GM12892 (cell line): Measurements from ENCODE around the gene OPN1MW.

Experiments
- POLR2A ChIP-seq: IDR thresholded peaks from 2 replicates; pipeline ENCODE4 v1.6.1; 2011; ENCODE audit warnings: low read depth, low read length, control low read depth
- POLR2AphosphoS5 ChIP-seq: IDR thresholded peaks from 2 replicates; pipeline ENCODE4 v1.6.1; 2011; ENCODE audit warnings: low read depth, low read length, control low read depth
- TAF1 ChIP-seq: IDR thresholded peaks from 2 replicates; pipeline ENCODE4 v1.6.1; 2011; ENCODE audit warnings: low read depth, mild to moderate bottlenecking, control low read depth, low read length, borderline replicate concordance

DNA sequence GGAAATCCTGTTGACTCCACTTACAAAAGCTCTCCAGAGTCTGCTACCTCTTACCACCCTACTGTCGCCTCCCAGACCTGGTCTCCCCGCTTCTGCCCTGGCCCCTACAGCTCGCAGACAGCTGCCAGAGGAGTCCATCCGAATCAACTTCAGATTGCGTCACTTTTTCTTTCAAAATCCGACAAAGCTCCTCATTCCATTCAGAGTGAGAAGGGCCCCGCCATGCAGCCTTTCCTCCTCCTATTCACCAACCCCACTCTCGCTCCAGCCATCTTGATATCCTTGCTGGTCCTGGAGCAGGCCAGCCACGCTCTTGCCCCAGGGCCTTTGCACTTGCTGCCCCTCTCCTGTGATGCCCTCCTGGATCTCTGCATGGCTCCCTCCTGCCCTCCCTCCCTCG, 43.5 kb upstream of the OPN1MW start:
- TF ChIP-seq POLR2A (no peak), POLR2AphosphoS5 (no peak), TAF1 (no peak)
